Tibial nerve (tissue), 4 donors: Measurements from ENCODE around the gene PLXDC2.

Experiments used
- CTCF ChIP-seq, 5 experiments: fragments of 200-600 bp in 3 of 5; fragments of 450-650 bp in 2 of 5; sonication (generic) in 3 of 5; IDR thresholded peaks; one replicate each; pipeline ENCODE4 v1.5.1; 2016 to 2019; ENCODE audit warnings: antibody characterized with exemption in 5 of 5, mild to moderate bottlenecking in 3 of 5, moderate library complexity in 2 of 5
- EP300 ChIP-seq, 2 donors: sonication (generic); formaldehyde crosslinking; IDR thresholded peaks; one replicate each; pipeline ENCODE4 v1.6.1; 2017; ENCODE audit warnings: antibody characterized with exemption in 2 of 2, mild to moderate bottlenecking in 1 of 2
- POLR2A ChIP-seq, 2 donors: fragments of 450-650 bp; IDR thresholded peaks; one replicate each; pipeline ENCODE4 v1.6.1; 2017; ENCODE audit warnings: antibody characterized with exemption in 2 of 2, mild to moderate bottlenecking in 2 of 2, moderate library complexity in 2 of 2

GRCh38 chr10:19944911-19945663 lies 128.9 kb downstream of the PLXDC2 start:
- no peak for TF ChIP-seq CTCF (IDR thresholded peaks at IDR 0.05)
- TF ChIP-seq EP300 (IDR thresholded peaks at IDR 0.05) = peak in 1 of 2 donors; percentile 12
- no peak for TF ChIP-seq POLR2A (IDR thresholded peaks at IDR 0.05)
